ENCODE measurements around the gene LRRC3C.

DNA sequence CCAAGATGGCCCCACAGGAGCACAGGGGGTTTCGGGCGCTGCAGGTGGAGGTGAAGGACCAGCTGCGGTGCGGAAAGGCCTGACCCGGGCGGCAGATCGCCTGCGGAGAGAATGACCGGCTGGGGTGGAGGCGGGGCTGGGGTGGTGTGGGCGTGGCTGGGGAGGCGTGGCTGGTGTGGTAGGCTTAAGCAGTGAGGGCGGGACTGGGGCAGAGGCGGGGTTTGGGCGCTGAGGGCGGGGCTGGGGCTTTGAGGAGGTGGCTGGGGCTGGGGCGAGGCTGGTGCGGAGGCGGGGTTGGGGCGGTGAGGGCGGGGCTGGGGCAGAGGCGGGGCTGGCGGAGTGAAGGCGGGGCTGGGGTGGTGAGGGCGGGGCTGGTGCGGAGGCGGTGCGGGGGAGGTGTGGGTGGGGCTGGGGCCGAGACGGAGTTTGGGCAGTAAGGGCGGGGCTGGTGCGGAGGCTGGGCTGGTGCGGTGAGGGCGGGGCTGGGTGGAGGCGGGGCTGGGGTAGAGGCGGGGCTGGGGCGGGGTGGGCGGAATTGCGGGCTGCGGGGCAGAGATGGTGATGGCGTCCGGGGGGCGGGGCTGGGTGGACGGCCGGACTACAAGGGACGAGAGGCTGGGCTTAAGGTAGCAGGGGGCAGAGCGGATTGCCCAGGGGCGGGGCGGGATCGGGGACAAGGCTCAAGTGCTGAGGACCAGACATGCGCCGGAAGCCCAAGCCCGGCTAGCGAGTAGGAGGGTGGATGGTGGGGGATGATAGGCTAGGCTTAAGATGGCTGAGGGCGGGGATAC is 25.3 kb downstream of the LRRC3C start:
- TF ChIP-seq POLR2A (IDR thresholded peaks at IDR 0.05) = peak; percentile 55
- TF ChIP-seq, protein P1, sequence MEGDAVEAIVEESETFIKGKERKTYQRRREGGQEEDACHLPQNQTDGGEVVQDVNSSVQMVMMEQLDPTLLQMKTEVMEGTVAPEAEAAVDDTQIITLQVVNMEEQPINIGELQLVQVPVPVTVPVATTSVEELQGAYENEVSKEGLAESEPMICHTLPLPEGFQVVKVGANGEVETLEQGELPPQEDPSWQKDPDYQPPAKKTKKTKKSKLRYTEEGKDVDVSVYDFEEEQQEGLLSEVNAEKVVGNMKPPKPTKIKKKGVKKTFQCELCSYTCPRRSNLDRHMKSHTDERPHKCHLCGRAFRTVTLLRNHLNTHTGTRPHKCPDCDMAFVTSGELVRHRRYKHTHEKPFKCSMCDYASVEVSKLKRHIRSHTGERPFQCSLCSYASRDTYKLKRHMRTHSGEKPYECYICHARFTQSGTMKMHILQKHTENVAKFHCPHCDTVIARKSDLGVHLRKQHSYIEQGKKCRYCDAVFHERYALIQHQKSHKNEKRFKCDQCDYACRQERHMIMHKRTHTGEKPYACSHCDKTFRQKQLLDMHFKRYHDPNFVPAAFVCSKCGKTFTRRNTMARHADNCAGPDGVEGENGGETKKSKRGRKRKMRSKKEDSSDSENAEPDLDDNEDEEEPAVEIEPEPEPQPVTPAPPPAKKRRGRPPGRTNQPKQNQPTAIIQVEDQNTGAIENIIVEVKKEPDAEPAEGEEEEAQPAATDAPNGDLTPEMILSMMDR (IDR thresholded peaks at IDR 0.05) = no peak

Data from right lobe of liver (tissue), 4 donors.